GM19468 (cell line): ENCODE results near the gene CHCHD4.

ENCODE experiments used
- ATAC-seq: cut with Tn5 transposase; IDR thresholded peaks from one replicate; pipeline ENCODE4 v1.9.1; 2021; ENCODE audit warnings: mild to moderate bottlenecking, moderate library complexity, moderate number of reproducible peaks; ENCODE audit not compliant: unreplicated experiment; ENCODE audit errors: extremely low read depth

CHCHD4 gene

GRCh38 chr3:14150491-14151230, 26.0 kb upstream of the CHCHD4 start:
- no peak for ATAC-seq

GRCh38 chr3:14150078-14150477, 25.4 kb upstream of the CHCHD4 start:
- no peak for ATAC-seq

GRCh38 chr3:14148041-14148985, 23.6 kb upstream of the CHCHD4 start:
- no peak for ATAC-seq

GRCh38 chr3:14147617-14148016, 22.9 kb upstream of the CHCHD4 start:
- ATAC-seq, result no peak

- ATAC-seq, result no peak
Measured at GRCh38 chr3:14147066-14147435, 22.4 kb upstream of the CHCHD4 start.

- ATAC-seq, result no peak
Measured at GRCh38 chr3:14146381-14147065, 21.9 kb upstream of the CHCHD4 start.

- no peak for ATAC-seq
Measured at GRCh38 chr3:14145670-14146380, 21.2 kb upstream of the CHCHD4 start.

GRCh38 chr3:14145236-14145635, 20.6 kb upstream of the CHCHD4 start:
- ATAC-seq, result no peak

- ATAC-seq, result peak; percentile 76
Measured at GRCh38 chr3:14144423-14145075, 19.9 kb upstream of the CHCHD4 start.

GRCh38 chr3:14143271-14144225, 18.9 kb upstream of the CHCHD4 start:
- ATAC-seq, result no peak

GRCh38 chr3:14142567-14143270, 18.0 kb upstream of the CHCHD4 start:
- ATAC-seq, result no peak

- no peak for ATAC-seq
Measured at GRCh38 chr3:14141602-14142341, 17.1 kb upstream of the CHCHD4 start.

GRCh38 chr3:14141144-14141543, 16.5 kb upstream of the CHCHD4 start:
- ATAC-seq, result no peak

- no peak for ATAC-seq
Measured at GRCh38 chr3:14140668-14141067, 16.0 kb upstream of the CHCHD4 start.

GRCh38 chr3:14139771-14140170, 15.1 kb upstream of the CHCHD4 start:
- no peak for ATAC-seq

GRCh38 chr3:14138878-14139655, 14.4 kb upstream of the CHCHD4 start:
- ATAC-seq, result no peak
